ENCODE data around the gene TTC28.
"Not testable (repeated sequence)": the region's sequence is repeated elsewhere in the genome, so short reads cannot be mapped to it uniquely, and the experiment has no call there.

- TF ChIP-seq POLR2A, CTCF (IDR thresholded peaks at IDR 0.05): not testable (repeated sequence)
Observed at GRCh38 chr22:28209457-28209856, 470.2 kb downstream of the TTC28 start.

Measured in uterus (tissue), 2 donors.